HEK293 (cell line): ENCODE measurements around the gene NGRN.

ENCODE experiments used
- CTCF ChIA-PET: fragments of 350-600 bp; formaldehyde crosslinking; extraction: SDS; loops from one replicate; lab custom pipeline; 2021; ENCODE audit warnings: antibody characterized with exemption; lab: Yijun Ruan, JAX
- POLR2A ChIA-PET: fragments of 300-600 bp; formaldehyde crosslinking; extraction: SDS; loops from one replicate; lab custom pipeline; 2020; ENCODE audit warnings: antibody characterized with exemption, inconsistent platforms; lab: Yijun Ruan, JAX
- H3K27ac ChIP-seq: fragments of 200-500 bp; sonication (Bioruptor generic); 2 replicates; pipeline ENCODE4 v1.5.1; 2014; ENCODE audit warnings: low read depth, low read length, control low read depth, inconsistent platforms; ENCODE audit errors: extremely low read depth
- H3K36me3 ChIP-seq, 2 experiments: fragments of 200-500 bp in 1 of 2; sonication (Bioruptor generic) in 1 of 2; 1 replicate in 1 of 2; 2 replicates in 1 of 2; pipeline ENCODE4 v1.5.1; 2014 to 2017; ENCODE audit warnings: inconsistent platforms in 2 of 2, low read length in 2 of 2; ENCODE audit not compliant: control insufficient read depth in 2 of 2, insufficient read depth in 1 of 2
- H3K4me1 ChIP-seq: fragments of 200-500 bp; sonication (Bioruptor generic); 2 replicates; pipeline ENCODE4 v1.5.1; 2014; ENCODE audit warnings: mild to moderate bottlenecking, low read length, inconsistent platforms; ENCODE audit not compliant: control insufficient read depth, insufficient read depth
- H3K4me3 ChIP-seq: 2 replicates; pipeline ENCODE4 v1.5.1; 2011; ENCODE audit warnings: low read depth, mild to moderate bottlenecking, control low read depth, low read length, moderate library complexity
- H3K9me3 ChIP-seq: fragments of 200-500 bp; sonication (Bioruptor generic); 2 replicates; pipeline ENCODE4 v1.5.1; 2014; ENCODE audit warnings: low read depth, low read length, inconsistent platforms; ENCODE audit not compliant: control insufficient read depth, insufficient read depth
- BCL11B ChIP-seq: fragments of 450-650 bp; formaldehyde crosslinking; IDR thresholded peaks from 2 replicates; pipeline ENCODE4 v1.5.1; 2016; ENCODE audit warnings: low read depth, missing biosample characterization, missing genetic modification characterization
- BCL6B ChIP-seq: fragments of 450-650 bp; formaldehyde crosslinking; IDR thresholded peaks from 2 replicates; pipeline ENCODE4 v1.5.1; 2017; ENCODE audit warnings: missing biosample characterization, missing genetic modification characterization
- GFI1B ChIP-seq: fragments of 450-650 bp; formaldehyde crosslinking; IDR thresholded peaks from 2 replicates; pipeline ENCODE4 v1.5.1; 2016; ENCODE audit warnings: missing biosample characterization, missing genetic modification characterization
- GLIS1 ChIP-seq: fragments of 450-650 bp; formaldehyde crosslinking; IDR thresholded peaks from 2 replicates; pipeline ENCODE4 v1.5.1; 2016; ENCODE audit warnings: missing biosample characterization, missing genetic modification characterization
- HOXD13 ChIP-seq: sonication (generic); formaldehyde crosslinking; IDR thresholded peaks from 2 replicates; pipeline ENCODE4 v1.8.0; 2022; ENCODE audit warnings: missing genetic modification reagents, borderline replicate concordance
- KLF8 ChIP-seq: fragments of 450-650 bp; formaldehyde crosslinking; IDR thresholded peaks from 2 replicates; pipeline ENCODE4 v1.5.1; 2016; ENCODE audit warnings: missing biosample characterization, missing genetic modification characterization
- MEIS1 ChIP-seq: sonication (generic); formaldehyde crosslinking; IDR thresholded peaks from 2 replicates; pipeline ENCODE4 v1.8.1; 2022; ENCODE audit warnings: missing genetic modification reagents, mild to moderate bottlenecking, borderline replicate concordance
- RBAK ChIP-seq: fragments of 450-650 bp; formaldehyde crosslinking; IDR thresholded peaks from 2 replicates; pipeline ENCODE4 v1.5.1; 2016; ENCODE audit warnings: missing biosample characterization, missing genetic modification characterization
- SP3 ChIP-seq: fragments of 450-650 bp; formaldehyde crosslinking; IDR thresholded peaks from 2 replicates; pipeline ENCODE4 v1.5.1; 2016; ENCODE audit warnings: missing biosample characterization, missing genetic modification characterization
- ZBTB20 ChIP-seq: fragments of 450-650 bp; formaldehyde crosslinking; IDR thresholded peaks from 2 replicates; pipeline ENCODE4 v1.5.1; 2016; ENCODE audit warnings: missing biosample characterization, missing genetic modification characterization
- ZBTB21 ChIP-seq: fragments of 450-650 bp; formaldehyde crosslinking; IDR thresholded peaks from 2 replicates; pipeline ENCODE4 v1.5.1; 2017; ENCODE audit warnings: missing biosample characterization, missing genetic modification characterization
- ZIC2 ChIP-seq: fragments of 450-650 bp; formaldehyde crosslinking; IDR thresholded peaks from 2 replicates; pipeline ENCODE4 v1.5.1; 2016; ENCODE audit warnings: missing biosample characterization, missing genetic modification characterization
- ZNF157 ChIP-seq: fragments of 450-650 bp; formaldehyde crosslinking; IDR thresholded peaks from 2 replicates; pipeline ENCODE4 v1.5.1; 2016; ENCODE audit warnings: missing biosample characterization, missing genetic modification characterization
- ZNF169 ChIP-seq: fragments of 450-650 bp; formaldehyde crosslinking; IDR thresholded peaks from 2 replicates; pipeline ENCODE4 v1.5.1; 2016; ENCODE audit warnings: missing biosample characterization, missing genetic modification characterization
- ZNF211 ChIP-seq: fragments of 450-650 bp; formaldehyde crosslinking; IDR thresholded peaks from 2 replicates; pipeline ENCODE4 v1.5.1; 2016; ENCODE audit warnings: low read depth, missing biosample characterization, missing genetic modification characterization
- ZNF23 ChIP-seq: fragments of 450-650 bp; formaldehyde crosslinking; IDR thresholded peaks from 2 replicates; pipeline ENCODE4 v1.5.1; 2016; ENCODE audit warnings: missing biosample characterization, missing genetic modification characterization, borderline replicate concordance
- ZNF239 ChIP-seq: fragments of 450-650 bp; formaldehyde crosslinking; IDR thresholded peaks from 2 replicates; pipeline ENCODE4 v1.5.1; 2016; ENCODE audit warnings: missing biosample characterization, missing genetic modification characterization
- ZNF274 ChIP-seq, 2 experiments: fragments of 200-500 bp in 1 of 2; fragments of 450-650 bp in 1 of 2; sonication (Bioruptor generic) in 1 of 2; formaldehyde crosslinking in 1 of 2; IDR thresholded peaks; 2 replicates each; pipeline versions ENCODE4 v1.5.1 to v1.6.1; 2014 to 2016; ENCODE audit warnings: borderline replicate concordance in 1 of 2, inconsistent platforms in 1 of 2, low read length in 1 of 2, missing biosample characterization in 1 of 2, missing genetic modification characterization in 1 of 2
- ZNF362 ChIP-seq: fragments of 450-650 bp; formaldehyde crosslinking; IDR thresholded peaks from 2 replicates; pipeline ENCODE4 v1.5.1; 2016; ENCODE audit warnings: missing biosample characterization, missing genetic modification characterization
- ZNF394 ChIP-seq: fragments of 450-650 bp; formaldehyde crosslinking; IDR thresholded peaks from 2 replicates; pipeline ENCODE4 v1.5.1; 2016; ENCODE audit warnings: missing biosample characterization, missing genetic modification characterization, mild to moderate bottlenecking, moderate library complexity, borderline replicate concordance
- ZNF426 ChIP-seq: fragments of 450-650 bp; formaldehyde crosslinking; IDR thresholded peaks from 2 replicates; pipeline ENCODE4 v1.5.1; 2017; ENCODE audit warnings: missing biosample characterization, missing genetic modification characterization, mild to moderate bottlenecking, inconsistent platforms, moderate library complexity
- ZNF521 ChIP-seq: fragments of 450-650 bp; formaldehyde crosslinking; IDR thresholded peaks from 2 replicates; pipeline ENCODE4 v1.5.1; 2017; ENCODE audit warnings: missing biosample characterization, mild to moderate bottlenecking, missing genetic modification characterization
- ZNF560 ChIP-seq: fragments of 450-650 bp; formaldehyde crosslinking; IDR thresholded peaks from 2 replicates; pipeline ENCODE4 v1.5.1; 2017; ENCODE audit warnings: missing biosample characterization, missing genetic modification characterization, borderline replicate concordance
- ZNF610 ChIP-seq: fragments of 450-650 bp; formaldehyde crosslinking; IDR thresholded peaks from 2 replicates; pipeline ENCODE4 v1.5.1; 2016; ENCODE audit warnings: missing biosample characterization, missing genetic modification characterization, borderline replicate concordance
- ZNF664 ChIP-seq: fragments of 450-650 bp; formaldehyde crosslinking; IDR thresholded peaks from 2 replicates; pipeline ENCODE4 v1.5.1; 2016; ENCODE audit warnings: missing biosample characterization, missing genetic modification characterization
- ZNF707 ChIP-seq: fragments of 450-650 bp; formaldehyde crosslinking; IDR thresholded peaks from 2 replicates; pipeline ENCODE4 v1.5.1; 2016; ENCODE audit warnings: missing biosample characterization, missing genetic modification characterization
- ZNF777 ChIP-seq: fragments of 450-650 bp; formaldehyde crosslinking; IDR thresholded peaks from 2 replicates; pipeline ENCODE4 v1.5.1; 2017; ENCODE audit warnings: missing biosample characterization, missing genetic modification characterization, borderline replicate concordance
- ZSCAN16 ChIP-seq: fragments of 450-650 bp; formaldehyde crosslinking; IDR thresholded peaks from 2 replicates; pipeline ENCODE4 v1.5.1; 2016; ENCODE audit warnings: missing biosample characterization, missing genetic modification characterization
- TF ChIP-seq, protein P1 (sequence below): fragments of 450-650 bp; formaldehyde crosslinking; IDR thresholded peaks from 2 replicates; pipeline ENCODE4 v1.5.1; 2016; ENCODE audit warnings: missing biosample characterization, missing genetic modification characterization
- TF ChIP-seq, protein P2 (sequence below): fragments of 450-650 bp; formaldehyde crosslinking; IDR thresholded peaks from 2 replicates; pipeline ENCODE4 v1.5.1; 2017; ENCODE audit warnings: missing biosample characterization, missing genetic modification characterization
- TF ChIP-seq, protein P3 (sequence below): fragments of 450-650 bp; formaldehyde crosslinking; IDR thresholded peaks from 2 replicates; pipeline ENCODE4 v1.5.1; 2016; ENCODE audit warnings: missing biosample characterization, missing genetic modification characterization, low read depth

Gene NGRN

GRCh38 chr15:90240856-90241255 is 24.6 kb upstream of the NGRN start:
- H3K36me3 ChIP-seq, result peaks cover 14 to 22% of the 10 kb centered on the region in 2 experiments; a peak in 2 of 3 replicates
- ChIA-PET POLR2A (interaction anchor here (0.6 kb wide), 1 partner anchor 8 kb away, joined by 6 read pairs; the partner anchor contains the start of gene TTLL13), CTCF (interaction anchor here (0.6 to 0.9 kb wide), 2 partner anchors 60 to 128 kb away, joined by 3 read pairs; no protein-coding TSS in a partner anchor)

DNA sequence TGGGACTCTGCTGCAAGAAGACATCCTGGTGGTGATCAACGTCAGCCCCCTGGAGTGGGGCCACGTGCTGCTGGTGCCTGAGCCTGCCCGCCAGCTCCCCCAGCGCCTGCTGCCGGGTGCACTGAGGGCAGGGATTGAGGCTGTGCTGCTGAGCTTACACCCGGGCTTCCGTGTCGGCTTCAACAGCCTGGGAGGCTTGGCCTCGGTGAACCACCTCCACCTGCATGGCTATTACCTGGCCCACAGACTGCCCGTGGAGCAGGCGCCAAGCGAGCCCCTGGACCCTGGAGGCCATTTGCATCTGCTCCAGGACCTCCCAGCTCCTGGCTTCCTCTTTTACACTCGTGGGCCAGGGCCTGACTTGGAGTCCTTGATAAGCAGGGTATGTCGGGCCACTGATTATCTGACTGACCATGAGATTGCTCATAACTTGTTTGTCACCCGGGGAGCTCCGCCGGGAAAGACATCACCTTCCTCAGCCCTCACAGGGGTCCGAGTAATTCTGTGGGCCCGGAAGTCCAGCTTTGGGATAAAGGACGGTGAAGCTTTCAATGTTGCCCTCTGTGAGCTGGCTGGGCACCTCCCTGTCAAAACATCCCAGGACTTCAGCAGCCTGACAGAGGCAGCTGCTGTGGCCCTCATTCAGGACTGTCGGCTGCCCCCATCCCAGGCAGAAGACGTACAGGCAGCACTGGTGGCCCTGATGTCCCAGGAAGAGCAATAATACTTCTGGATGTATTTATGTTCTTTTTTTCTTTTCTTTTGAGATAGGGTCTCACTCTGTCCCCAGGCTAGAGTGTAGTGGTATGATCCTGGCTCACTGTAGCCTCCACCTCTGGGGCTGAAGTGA is 23.9 kb upstream of the NGRN start:
- no peak overlapping the region for H3K27ac ChIP-seq
- CTCF ChIA-PET, result interaction anchor here (0.9 kb wide), 1 partner anchor 59 kb away, joined by 3 read pairs; no protein-coding TSS in a partner anchor
- no peak overlapping the region for H3K4me3 ChIP-seq
- TF ChIP-seq, protein P1, sequence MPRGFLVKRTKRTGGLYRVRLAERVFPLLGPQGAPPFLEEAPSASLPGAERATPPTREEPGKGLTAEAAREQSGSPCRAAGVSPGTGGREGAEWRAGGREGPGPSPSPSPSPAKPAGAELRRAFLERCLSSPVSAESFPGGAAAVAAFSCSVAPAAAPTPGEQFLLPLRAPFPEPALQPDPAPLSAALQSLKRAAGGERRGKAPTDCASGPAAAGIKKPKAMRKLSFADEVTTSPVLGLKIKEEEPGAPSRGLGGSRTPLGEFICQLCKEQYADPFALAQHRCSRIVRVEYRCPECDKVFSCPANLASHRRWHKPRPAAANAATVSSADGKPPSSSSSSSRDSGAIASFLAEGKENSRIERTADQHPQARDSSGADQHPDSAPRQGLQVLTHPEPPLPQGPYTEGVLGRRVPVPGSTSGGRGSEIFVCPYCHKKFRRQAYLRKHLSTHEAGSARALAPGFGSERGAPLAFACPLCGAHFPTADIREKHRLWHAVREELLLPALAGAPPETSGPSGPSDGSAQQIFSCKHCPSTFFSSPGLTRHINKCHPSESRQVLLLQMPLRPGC (tag by site-specific recombination), result no peak
- TF ChIP-seq, protein P2, sequence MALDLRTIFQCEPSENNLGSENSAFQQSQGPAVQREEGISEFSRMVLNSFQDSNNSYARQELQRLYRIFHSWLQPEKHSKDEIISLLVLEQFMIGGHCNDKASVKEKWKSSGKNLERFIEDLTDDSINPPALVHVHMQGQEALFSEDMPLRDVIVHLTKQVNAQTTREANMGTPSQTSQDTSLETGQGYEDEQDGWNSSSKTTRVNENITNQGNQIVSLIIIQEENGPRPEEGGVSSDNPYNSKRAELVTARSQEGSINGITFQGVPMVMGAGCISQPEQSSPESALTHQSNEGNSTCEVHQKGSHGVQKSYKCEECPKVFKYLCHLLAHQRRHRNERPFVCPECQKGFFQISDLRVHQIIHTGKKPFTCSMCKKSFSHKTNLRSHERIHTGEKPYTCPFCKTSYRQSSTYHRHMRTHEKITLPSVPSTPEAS (tag by site-specific recombination), result no peak
- TF ChIP-seq ZNF157 (tag by site-specific recombination), result no peak
- TF ChIP-seq HOXD13 (CRISPR knock-in tag), result no peak
- TF ChIP-seq MEIS1 (CRISPR knock-in tag), result no peak
- TF ChIP-seq ZNF707, result no peak
- TF ChIP-seq ZNF560 (tag by site-specific recombination), result no peak
- TF ChIP-seq ZNF610, result no peak
- TF ChIP-seq ZNF362 (tag by site-specific recombination), result no peak
- no peak for TF ChIP-seq GFI1B (tag by site-specific recombination)
- TF ChIP-seq ZNF777 (tag by site-specific recombination), result no peak
- no peak for TF ChIP-seq ZIC2 (tag by site-specific recombination)
- TF ChIP-seq ZNF274 (IDR thresholded peaks at IDR 0.05; ENCODE audit: low read length), result no peak
- no peak for TF ChIP-seq ZNF274 (tag by site-specific recombination; IDR thresholded peaks at IDR 0.05; ENCODE audit: borderline replicate concordance)
- TF ChIP-seq, all 188 proteins: peak for 0
- Histone ChIP-seq H3K9me3 (no peaks in the 10 kb centered on the region), H3K4me1 (no peaks in the 10 kb centered on the region), H3K36me3 (peaks cover 14 to 22% of the 10 kb centered on the region in 2 experiments; a peak in 2 of 3 replicates)
- POLR2A ChIA-PET, result interaction anchor here (0.6 kb wide), 1 partner anchor 343 kb away, joined by 3 read pairs; no protein-coding TSS in a partner anchor

More at GRCh38 chr15:90240856-90241255, 24.6 kb upstream of the NGRN start:
- H3K27ac ChIP-seq, result no peak overlapping the region
- TF ChIP-seq BCL11B (tag by site-specific recombination) (no peak), RBAK (tag by site-specific recombination) (no peak), ZNF239 (tag by site-specific recombination) (no peak), GLIS1 (tag by site-specific recombination) (no peak), ZSCAN16 (tag by site-specific recombination) (no peak), SP3 (tag by site-specific recombination) (no peak), ZNF211 (tag by site-specific recombination) (no peak), BCL6B (tag by site-specific recombination) (no peak), ZNF426 (tag by site-specific recombination) (no peak), KLF8 (tag by site-specific recombination) (no peak), ZNF169 (tag by site-specific recombination) (no peak), ZNF664 (tag by site-specific recombination) (no peak), MEIS1 (CRISPR knock-in tag) (no peak), ZNF394 (tag by site-specific recombination) (no peak), ZNF521 (tag by site-specific recombination) (no peak), ZBTB20 (tag by site-specific recombination) (no peak), ZBTB21 (no peak), ZNF23 (tag by site-specific recombination) (no peak)
- TF ChIP-seq, protein P3, sequence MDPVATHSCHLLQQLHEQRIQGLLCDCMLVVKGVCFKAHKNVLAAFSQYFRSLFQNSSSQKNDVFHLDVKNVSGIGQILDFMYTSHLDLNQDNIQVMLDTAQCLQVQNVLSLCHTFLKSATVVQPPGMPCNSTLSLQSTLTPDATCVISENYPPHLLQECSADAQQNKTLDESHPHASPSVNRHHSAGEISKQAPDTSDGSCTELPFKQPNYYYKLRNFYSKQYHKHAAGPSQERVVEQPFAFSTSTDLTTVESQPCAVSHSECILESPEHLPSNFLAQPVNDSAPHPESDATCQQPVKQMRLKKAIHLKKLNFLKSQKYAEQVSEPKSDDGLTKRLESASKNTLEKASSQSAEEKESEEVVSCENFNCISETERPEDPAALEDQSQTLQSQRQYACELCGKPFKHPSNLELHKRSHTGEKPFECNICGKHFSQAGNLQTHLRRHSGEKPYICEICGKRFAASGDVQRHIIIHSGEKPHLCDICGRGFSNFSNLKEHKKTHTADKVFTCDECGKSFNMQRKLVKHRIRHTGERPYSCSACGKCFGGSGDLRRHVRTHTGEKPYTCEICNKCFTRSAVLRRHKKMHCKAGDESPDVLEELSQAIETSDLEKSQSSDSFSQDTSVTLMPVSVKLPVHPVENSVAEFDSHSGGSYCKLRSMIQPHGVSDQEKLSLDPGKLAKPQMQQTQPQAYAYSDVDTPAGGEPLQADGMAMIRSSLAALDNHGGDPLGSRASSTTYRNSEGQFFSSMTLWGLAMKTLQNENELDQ (tag by site-specific recombination), result no peak
- TF ChIP-seq, all 188 proteins: peak for 0
- Histone ChIP-seq H3K4me1 (no peaks in the 10 kb centered on the region), H3K9me3 (no peaks in the 10 kb centered on the region), H3K4me3 (no peak overlapping the region)
